HG03457 (cell line): ENCODE results near the gene TMEM229B.

Source experiments
- ATAC-seq: cut with Tn5 transposase; IDR thresholded peaks from one replicate; pipeline ENCODE4 v1.9.1; 2021; ENCODE audit warnings: moderate number of reproducible peaks; ENCODE audit not compliant: unreplicated experiment

TMEM229B gene

GRCh38 chr14:67490196-67490595 is 1.7 kb upstream of the TMEM229B start:
- no peak for ATAC-seq

DNA sequence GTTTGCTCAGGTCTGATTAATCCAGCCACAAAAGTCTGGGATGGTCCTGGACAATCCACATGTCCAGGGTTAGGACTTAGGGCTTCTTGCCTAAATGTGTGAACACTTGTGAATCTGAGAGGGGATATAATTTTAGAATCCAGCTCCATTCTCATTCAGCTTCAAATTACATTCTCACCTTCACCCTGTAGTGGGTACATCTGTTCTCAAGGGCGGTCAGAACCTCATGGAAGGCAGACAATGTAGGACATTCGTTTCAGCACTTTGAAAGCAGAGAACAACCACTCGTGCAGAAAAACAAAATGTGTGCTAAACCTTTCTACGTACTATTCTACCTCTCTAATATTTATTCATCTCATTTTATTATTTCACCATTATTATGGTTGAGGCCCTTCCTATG is 1.2 kb downstream of the TMEM229B start:
- no peak for ATAC-seq

GRCh38 chr14:67486890-67487289 is 1.6 kb downstream of the TMEM229B start:
- ATAC-seq = no peak

DNA sequence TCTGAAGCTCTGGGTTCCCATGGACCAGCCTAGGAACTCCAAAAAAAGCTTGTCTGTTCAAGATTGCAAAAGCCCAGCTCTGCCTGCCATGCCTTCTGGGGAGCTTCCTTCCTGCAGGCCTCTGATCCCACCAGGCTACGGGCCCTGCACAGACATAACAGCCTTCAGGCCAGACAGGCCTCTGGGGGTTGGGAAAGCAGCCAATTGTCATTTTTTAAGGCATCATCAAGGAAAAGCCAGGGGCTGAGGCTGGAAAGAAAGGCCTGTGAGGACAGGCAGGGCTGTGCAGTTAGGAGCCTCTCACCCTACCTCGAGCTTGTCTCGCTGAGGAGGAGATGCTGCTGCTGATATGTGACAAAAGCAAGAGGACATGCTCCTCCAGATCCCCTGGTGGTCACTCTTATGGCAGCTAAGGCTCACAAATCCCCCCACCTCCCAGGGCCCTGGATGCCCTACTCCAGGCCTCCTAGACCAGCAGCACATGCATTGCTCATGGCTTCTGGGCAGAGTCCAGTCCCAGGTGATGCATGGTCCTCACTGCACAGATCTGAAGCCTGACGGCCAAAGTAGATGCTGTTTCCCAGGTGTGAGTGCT is 2.9 kb downstream of the TMEM229B start:
- no peak for ATAC-seq

DNA sequence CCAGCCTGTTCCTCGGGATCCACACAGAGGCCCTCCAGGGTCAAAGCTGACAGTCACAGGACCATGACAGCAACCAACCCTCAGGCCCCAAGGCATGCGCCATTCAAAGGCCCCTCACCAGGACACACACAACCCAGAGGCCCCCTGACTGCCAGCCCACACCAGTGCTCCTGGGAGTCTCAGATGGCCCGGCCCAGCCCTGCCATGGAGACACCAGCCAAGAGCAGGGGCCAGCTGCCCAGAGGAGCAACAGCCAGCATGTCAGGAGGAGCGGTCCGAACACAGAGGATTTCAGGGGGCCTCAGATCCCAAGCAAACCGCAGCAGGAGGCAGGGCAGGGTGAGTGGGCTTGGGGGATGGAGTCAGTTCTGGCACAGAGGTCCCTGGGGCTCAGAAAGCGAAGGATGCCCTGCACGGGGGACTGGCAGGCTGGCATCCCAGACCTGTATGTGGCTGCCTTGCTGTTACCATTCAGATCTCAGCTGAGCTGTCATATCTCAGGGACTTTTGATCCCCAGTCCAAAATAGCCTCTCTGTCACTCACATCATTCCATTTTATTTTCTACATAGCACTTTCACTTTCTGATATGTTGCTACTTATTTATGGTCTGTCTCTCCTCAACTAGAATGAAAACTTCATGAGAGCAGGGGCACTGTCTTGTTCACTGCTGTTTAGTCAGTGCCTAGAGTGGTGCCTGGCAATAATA is 4.8 kb downstream of the TMEM229B start:
- ATAC-seq = no peak

GRCh38 chr14:67482231-67483164 is 6.0 kb downstream of the TMEM229B start:
- no peak for ATAC-seq

GRCh38 chr14:67480011-67480410 is 8.5 kb downstream of the TMEM229B start:
- no peak for ATAC-seq

GRCh38 chr14:67478800-67479084 is 9.8 kb downstream of the TMEM229B start:
- no peak for ATAC-seq

GRCh38 chr14:67477926-67478799 is 10.4 kb downstream of the TMEM229B start:
- ATAC-seq = no peak

- no peak for ATAC-seq
Observed at GRCh38 chr14:67474366-67474765, 14.2 kb downstream of the TMEM229B start.

- ATAC-seq = no peak
Observed at GRCh38 chr14:67473290-67474082, 15.0 kb downstream of the TMEM229B start.

DNA sequence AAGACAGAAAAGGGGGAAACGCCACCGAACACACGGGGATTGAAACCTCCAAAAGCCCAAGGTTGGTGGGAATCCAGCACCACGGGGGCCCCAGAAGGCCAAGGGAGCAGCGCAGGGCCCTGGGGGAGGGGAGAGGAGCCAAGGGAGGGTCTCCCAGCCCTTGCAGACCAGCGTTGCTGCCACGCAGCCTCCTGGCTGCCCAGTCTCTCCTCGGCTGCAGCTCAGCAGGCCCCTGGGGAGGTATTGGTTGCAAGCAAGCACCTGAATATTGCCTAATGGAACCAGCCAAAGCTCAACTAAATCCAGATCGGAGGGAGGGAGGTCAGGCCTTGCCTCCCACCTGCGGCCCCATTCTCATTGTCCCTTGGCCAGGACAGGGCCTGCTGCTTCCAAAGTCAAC is 15.8 kb downstream of the TMEM229B start:
- ATAC-seq = no peak

DNA sequence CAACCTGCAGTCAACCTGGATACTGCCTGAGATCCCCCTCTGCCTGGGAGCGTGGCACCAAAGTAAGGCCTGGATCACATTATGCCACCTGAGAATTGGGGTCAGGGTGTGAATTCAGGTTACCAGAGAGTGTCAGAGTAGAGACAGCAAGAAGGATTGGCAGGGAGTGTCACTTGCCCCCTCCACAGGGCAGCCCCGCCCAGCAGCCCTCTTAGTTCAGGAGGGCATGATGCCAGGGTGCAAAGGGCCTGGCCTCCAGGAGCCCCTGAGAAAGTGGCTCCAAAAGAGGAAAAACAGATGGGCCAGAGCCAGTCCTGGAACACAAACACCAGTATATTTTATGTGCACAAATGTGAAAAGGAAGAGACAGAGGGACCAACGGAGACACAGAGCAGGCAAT is 18.6 kb downstream of the TMEM229B start:
- no peak for ATAC-seq

GRCh38 chr14:67468378-67468730 is 20.2 kb downstream of the TMEM229B start:
- no peak for ATAC-seq

DNA sequence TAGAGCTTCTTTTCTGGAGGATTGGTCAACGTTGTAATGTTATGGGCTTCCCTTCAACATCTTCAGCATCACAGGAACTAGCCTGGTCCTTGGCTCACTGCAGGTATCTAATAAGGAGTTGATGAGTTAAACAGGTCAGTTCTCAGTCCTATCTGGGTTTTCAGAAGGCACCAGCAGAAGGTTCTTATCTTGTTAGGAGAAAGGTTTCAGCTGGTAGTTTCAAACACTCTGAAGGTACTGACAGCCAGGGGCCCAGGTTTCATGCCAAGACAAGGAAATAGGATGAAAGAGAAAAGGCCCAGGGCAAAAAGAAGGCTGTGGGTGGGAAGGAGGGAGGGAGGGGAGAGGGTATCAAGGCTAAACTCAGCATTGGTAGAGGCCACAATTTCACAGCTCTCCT is 21.4 kb downstream of the TMEM229B start:
- ATAC-seq = no peak

GRCh38 chr14:67464879-67465278 is 23.6 kb downstream of the TMEM229B start:
- no peak for ATAC-seq

DNA sequence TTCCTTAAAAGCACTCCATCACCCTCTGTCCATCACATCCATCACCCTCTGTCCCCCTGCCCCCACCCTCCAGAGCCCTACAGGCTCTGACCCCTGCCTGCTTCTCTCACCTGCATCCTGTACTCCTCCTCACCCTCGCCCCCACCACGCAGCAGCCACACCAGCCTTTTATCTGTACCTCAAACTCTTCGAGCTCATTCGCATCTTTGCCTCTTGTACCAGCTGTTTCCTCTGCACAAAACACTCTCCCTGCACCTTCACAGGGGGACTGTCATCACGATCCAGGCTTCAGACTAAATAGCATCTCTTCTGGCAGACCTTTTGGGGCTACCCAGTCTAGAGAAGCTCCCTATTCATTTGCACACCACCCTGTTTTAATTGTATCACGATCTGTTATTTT is 24.1 kb downstream of the TMEM229B start:
- ATAC-seq = no peak

DNA sequence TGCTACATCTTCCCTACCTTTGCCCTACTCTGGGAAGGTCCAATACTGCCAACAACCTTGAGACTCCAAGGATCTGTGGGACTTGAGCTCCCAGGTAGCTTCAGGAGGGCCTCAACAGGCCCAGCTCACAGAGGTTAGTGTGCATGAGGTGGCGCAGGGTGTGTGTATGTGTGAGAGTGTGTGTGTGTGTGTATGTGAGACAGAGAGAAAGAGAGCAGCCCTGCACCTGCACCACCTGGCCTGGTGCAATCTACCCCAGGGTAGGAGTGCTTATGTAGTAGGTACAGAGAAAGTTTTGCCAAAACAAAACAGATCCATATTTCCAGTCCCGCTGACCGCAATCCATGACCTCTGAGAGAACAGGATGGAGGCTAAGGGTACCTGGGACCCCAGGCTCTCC is 24.6 kb downstream of the TMEM229B start:
- no peak for ATAC-seq

DNA sequence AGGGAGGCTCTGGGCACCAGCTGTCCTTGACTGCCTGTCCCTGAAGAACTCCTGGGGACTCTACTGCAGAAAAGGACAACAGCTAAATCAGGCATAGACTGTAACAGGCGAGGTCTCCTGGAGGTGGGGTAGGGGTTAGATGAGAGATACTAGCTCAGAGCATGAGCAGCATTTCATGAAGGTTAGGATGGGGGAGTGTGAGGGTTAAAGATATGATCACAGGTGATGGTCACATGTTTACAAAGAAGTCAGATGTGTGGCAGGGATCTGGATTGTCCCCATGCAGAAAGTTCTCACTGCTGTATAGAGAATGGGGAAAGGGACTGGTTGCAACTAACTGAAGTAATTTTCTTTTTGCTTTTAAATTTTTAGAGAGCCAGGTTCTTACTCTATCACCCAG is 26.5 kb downstream of the TMEM229B start:
- no peak for ATAC-seq

- no peak for ATAC-seq
Observed at GRCh38 chr14:67461341-67461985, 27.1 kb downstream of the TMEM229B start.
